Body of pancreas (tissue), 4 donors: ENCODE measurements around the gene RAMAC. TPM values are rescaled to one million over a fixed set of nuclear protein-coding genes. Genes with fewer than 3 reads are reported as not detected.
A peak's percentile ranks its signal among the peaks of the same experiment; 100 is the strongest.

Experiments
- ATAC-seq: fragments of 150-250 bp; one replicate; pipeline ENCODE4 v1.9.1; 2016
- DNase-seq, 4 donors: peaks; one replicate each; pipeline ENCODE4 v3.0.0-alpha.2; 2019
- H3K27ac ChIP-seq, 4 donors: fragments of 200-600 bp; sonication (generic); 1 replicate in 3 of 4; 2 replicates in 1 of 4; pipeline versions ENCODE4 v1.5.1 to v1.6.1; 2016 to 2019; ENCODE audit warnings: mild to moderate bottlenecking in 1 of 4, mixed read lengths in 1 of 4, moderate library complexity in 1 of 4
- H3K27me3 ChIP-seq, 2 donors: fragments of 200-600 bp; sonication (generic); one replicate each; pipeline ENCODE4 v1.6.0; 2016; ENCODE audit warnings: mild to moderate bottlenecking in 1 of 2
- H3K36me3 ChIP-seq, 2 donors: fragments of 200-600 bp; sonication (generic); replicated peaks in 1 of 2; 2 replicates each; pipeline ENCODE4 v1.5.1; 2016; ENCODE audit warnings: low read depth in 2 of 2; ENCODE audit not compliant: insufficient read depth in 1 of 2
- H3K4me1 ChIP-seq: fragments of 200-600 bp; sonication (generic); one replicate; pipeline ENCODE4 v1.6.0; 2016
- H3K4me3 ChIP-seq, 2 donors: fragments of 200-600 bp; sonication (generic); 1 replicate in 1 of 2; 2 replicates in 1 of 2; pipeline ENCODE4 v1.5.1; 2016 to 2019
- H3K9me3 ChIP-seq, 3 donors: fragments of 200-600 bp; sonication (generic); 1 replicate in 2 of 3; 2 replicates in 1 of 3; pipeline ENCODE4 v1.5.1; 2016
- POLR2A ChIP-seq, 3 donors: fragments of 450-650 bp; IDR thresholded peaks; one replicate each; pipeline ENCODE4 v1.6.1; 2016; ENCODE audit warnings: antibody characterized with exemption in 3 of 3, mild to moderate bottlenecking in 2 of 3
- WGBS, 2 donors: methylation state at CpG; one replicate each; pipeline ENCODE4 v1.1.5; 2017; 5-methylcytosine and 5-hydroxymethylcytosine counted together
- intact Hi-C: fragments of 100-400 bp; cut with DNase I; formaldehyde crosslinking; loops from one replicate; pipeline ENCODE4 v1.15.1; 2023
- total RNA-seq, 2 donors: library from RNA; depleted of rRNA; stranded (reverse); fragments of >200 nt; gene quantifications; one replicate each; pipeline ENCODE4 v1.1.0, GENCODE V29; 2016
- TF ChIP-seq, protein P1 (sequence below), 7 experiments: fragments of 450-650 bp in 4 of 7; fragments of 200-600 bp in 3 of 7; sonication (generic) in 3 of 7; IDR thresholded peaks; one replicate each; pipeline ENCODE4 v1.5.1; 2016 to 2019; ENCODE audit warnings: antibody characterized with exemption in 7 of 7

RAMAC gene
- total RNA-seq, 2 donors from 2014 or later = 9.1 to 12.2 TPM

DNA sequence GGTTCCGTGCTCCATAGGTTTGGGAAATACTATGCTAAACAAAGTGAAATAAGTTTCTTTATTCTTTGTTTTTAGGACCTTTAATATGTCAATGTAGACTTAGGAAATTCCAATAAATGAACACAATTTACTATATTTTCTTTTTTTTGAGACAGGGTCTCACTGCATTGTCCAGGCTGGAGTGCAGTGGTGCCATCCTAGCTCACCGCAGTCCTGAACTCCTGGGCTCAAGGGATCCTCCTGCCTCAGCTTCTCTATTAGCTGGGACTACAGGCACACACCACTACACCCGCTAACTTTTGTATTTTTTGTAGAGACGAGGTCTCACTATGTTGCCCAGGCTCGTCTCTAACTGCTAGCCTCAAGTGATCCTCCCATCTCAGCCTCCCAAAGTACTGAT is 21.1 kb upstream of the RAMAC start:
- no peaks in the 10 kb centered on the region for H3K27me3 ChIP-seq
- WGBS, 2 donors = 87 to 95% methylated on average over 5 of the region's 5 CpGs
- H3K27ac ChIP-seq = no peak overlapping the region
- DNase-seq = no peak
- ATAC-seq = no peak
- no peak for TF ChIP-seq POLR2A (IDR thresholded peaks at IDR 0.05)
- TF ChIP-seq, protein P1, sequence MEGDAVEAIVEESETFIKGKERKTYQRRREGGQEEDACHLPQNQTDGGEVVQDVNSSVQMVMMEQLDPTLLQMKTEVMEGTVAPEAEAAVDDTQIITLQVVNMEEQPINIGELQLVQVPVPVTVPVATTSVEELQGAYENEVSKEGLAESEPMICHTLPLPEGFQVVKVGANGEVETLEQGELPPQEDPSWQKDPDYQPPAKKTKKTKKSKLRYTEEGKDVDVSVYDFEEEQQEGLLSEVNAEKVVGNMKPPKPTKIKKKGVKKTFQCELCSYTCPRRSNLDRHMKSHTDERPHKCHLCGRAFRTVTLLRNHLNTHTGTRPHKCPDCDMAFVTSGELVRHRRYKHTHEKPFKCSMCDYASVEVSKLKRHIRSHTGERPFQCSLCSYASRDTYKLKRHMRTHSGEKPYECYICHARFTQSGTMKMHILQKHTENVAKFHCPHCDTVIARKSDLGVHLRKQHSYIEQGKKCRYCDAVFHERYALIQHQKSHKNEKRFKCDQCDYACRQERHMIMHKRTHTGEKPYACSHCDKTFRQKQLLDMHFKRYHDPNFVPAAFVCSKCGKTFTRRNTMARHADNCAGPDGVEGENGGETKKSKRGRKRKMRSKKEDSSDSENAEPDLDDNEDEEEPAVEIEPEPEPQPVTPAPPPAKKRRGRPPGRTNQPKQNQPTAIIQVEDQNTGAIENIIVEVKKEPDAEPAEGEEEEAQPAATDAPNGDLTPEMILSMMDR (IDR thresholded peaks at IDR 0.05) = no peak
- H3K4me3 ChIP-seq = no peak overlapping the region
- H3K4me1 ChIP-seq = peaks cover 38% of the 10 kb centered on the region
- intact Hi-C loops = no loop called here
- no peaks in the 10 kb centered on the region for H3K36me3 ChIP-seq
- H3K9me3 ChIP-seq = no peaks in the 10 kb centered on the region

DNA sequence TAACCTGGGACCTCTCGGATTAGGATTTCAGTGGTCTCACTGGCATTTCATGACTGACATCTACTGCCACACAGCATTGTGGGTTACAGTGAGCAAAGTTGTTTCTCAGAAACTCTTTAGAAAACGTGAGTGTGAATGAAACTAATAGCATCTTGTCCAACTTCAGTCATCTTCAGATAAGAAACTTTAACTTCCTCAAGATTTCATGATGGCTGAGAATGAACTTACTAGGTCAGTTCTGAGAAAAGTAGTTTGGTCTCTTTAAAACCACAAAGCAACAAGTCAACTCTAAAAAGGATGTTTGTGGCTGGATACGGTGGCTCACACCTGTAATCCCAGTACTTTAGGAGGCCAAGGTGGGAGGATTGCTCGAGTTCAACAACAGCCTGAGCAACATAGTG is 19.3 kb upstream of the RAMAC start:
- Histone ChIP-seq H3K27ac (no peak overlapping the region), H3K4me3 (no peak overlapping the region), H3K36me3 (no peaks in the 10 kb centered on the region), H3K9me3 (no peaks in the 10 kb centered on the region), H3K4me1 (peaks cover 38% of the 10 kb centered on the region), H3K27me3 (no peaks in the 10 kb centered on the region)
- ATAC-seq = no peak
- no peak for DNase-seq
- TF ChIP-seq POLR2A (IDR thresholded peaks at IDR 0.05) = no peak
- TF ChIP-seq, protein P1 (IDR thresholded peaks at IDR 0.05) = no peak
- WGBS, 2 donors = 78 to 91% methylated on average over 4 of the region's 4 CpGs
- intact Hi-C loops = no loop called here

DNA sequence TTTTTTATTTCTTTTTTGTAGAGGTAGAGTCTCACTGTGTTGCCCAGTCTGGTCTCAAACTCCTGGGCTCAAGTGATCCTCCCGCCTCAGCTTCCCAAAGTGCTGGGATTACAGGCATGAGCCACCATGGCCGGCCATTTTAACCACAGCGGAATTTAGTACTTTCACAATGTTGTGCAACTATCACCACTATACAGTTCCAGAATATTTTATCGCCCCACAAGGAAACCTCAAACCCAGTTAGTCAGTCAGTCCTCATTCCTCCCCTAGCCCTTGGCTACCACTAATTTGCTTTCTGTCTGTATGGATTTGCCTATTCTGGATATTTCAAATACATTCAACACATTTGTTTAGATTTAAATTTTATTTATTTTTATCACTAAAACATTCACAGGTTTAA is 17.9 kb upstream of the RAMAC start:
- ATAC-seq (no peak), DNase-seq (no peak)
- Histone ChIP-seq H3K4me1 (peaks cover 51% of the 10 kb centered on the region), H3K27ac (no peak overlapping the region), H3K36me3 (no peaks in the 10 kb centered on the region), H3K9me3 (no peaks in the 10 kb centered on the region), H3K4me3 (no peak overlapping the region), H3K27me3 (no peaks in the 10 kb centered on the region)
- intact Hi-C loops = no loop called here
- whole genome bisulfite sequencing, 2 donors = 86 to 96% methylated on average over 4 of the region's 4 CpGs
- no peak for TF ChIP-seq POLR2A (IDR thresholded peaks at IDR 0.05)
- TF ChIP-seq, protein P1 (IDR thresholded peaks at IDR 0.05) = no peak

DNA sequence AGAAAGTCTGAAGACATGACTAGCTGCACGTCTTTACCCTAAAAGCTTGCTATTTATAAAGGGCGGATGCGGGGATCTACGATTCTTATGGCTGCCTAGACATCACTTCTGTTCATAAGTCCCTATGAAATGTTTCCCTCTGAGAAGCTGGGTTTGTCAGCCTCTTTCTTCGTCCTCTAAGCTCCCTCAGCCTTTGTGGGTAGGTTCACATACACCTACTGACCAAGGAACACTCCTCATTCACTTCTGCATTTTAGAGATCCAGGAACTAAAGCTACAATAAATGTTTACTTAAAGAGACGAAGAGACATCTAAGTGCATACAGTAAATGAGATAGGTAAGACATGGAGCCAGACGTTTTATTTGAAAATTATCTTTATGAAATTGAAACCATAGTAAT is 16.7 kb upstream of the RAMAC start:
- DNase-seq = no peak
- WGBS, 2 donors = 70 to 76% methylated on average over 7 of the region's 7 CpGs
- Histone ChIP-seq H3K27me3 (no peaks in the 10 kb centered on the region), H3K36me3 (no peaks in the 10 kb centered on the region), H3K9me3 (no peaks in the 10 kb centered on the region), H3K27ac (peak overlapping the region in 2 of 4 donors; percentile 73 to 76), H3K4me1 (peaks cover 49% of the 10 kb centered on the region), H3K4me3 (no peak overlapping the region)
- ATAC-seq = no peak
- no peak for TF ChIP-seq POLR2A (IDR thresholded peaks at IDR 0.05)
- TF ChIP-seq, protein P1 (IDR thresholded peaks at IDR 0.05) = no peak
- intact Hi-C loops = no loop called here

DNA sequence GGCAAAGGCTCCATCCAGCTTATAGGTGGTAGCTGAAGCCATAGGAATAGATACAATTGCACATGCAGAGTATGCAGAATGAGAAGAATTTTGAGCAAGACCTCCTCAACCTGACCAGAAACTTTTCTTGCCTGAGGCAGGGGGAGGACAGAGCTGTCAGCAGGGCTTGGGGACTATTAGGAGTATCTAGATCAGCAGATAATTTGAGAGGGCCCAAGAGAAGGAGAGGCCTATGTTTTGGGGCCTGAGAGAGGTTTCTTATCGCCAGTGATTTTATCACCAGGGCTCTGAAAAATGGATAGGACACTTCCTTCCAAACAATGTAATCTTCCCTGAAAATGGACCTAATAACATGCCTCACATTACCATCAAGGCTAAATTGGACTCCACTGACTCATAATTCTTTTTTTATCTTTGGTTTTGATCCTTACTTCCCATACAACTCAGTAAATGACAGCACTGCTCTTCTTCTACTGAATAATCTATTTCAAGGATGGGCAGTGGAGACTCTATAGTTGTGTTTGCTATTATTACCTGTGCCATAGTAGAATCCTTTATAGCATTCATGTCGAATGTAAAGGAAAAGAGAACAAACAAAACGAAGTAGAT is 15.8 kb upstream of the RAMAC start:
- peak overlapping the region; percentile 49 to 76 (median 67) for H3K27ac ChIP-seq
- no peak for ATAC-seq
- no peaks in the 10 kb centered on the region for H3K9me3 ChIP-seq
- TF ChIP-seq POLR2A (IDR thresholded peaks at IDR 0.05) = no peak
- TF ChIP-seq, protein P1 (IDR thresholded peaks at IDR 0.05) = no peak
- no peak for DNase-seq
- H3K36me3 ChIP-seq = no peaks in the 10 kb centered on the region
- H3K27me3 ChIP-seq = no peaks in the 10 kb centered on the region
- intact Hi-C loops = no loop called here
- H3K4me1 ChIP-seq = peaks cover 49% of the 10 kb centered on the region
- 17 to 20% methylated on average over 3 of the region's 3 CpGs for WGBS, 2 donors
- H3K4me3 ChIP-seq = no peak overlapping the region
